ENCODE results near the gene SNCAIP.

The SNCAIP gene

DNA sequence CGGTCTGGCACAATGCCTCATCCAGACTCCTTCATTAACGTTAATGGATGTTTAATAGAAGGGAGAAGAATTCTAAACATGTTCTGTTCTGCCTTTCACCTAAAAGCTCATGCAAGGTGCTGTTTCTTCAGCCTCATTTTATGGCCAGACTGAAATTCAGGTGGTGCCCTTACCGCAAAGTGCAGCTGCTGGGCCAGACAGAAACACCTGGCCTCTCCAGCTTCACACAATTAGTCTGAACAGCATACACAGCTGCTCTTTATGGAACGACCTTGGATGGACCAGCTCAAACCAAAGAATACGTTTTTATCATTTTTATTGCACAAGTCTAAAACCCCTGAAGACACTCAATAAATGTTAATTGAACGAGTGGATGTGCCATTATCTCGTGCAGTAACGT is 4.6 kb downstream of the SNCAIP start:
- DNase-seq (ENCODE audit: insufficient read length) (no peak), FAIRE-seq (no peak)
- TF ChIP-seq TAF1 (IDR thresholded peaks at IDR 0.05; ENCODE audit: borderline replicate concordance, low read depth, low read length) (no peak), POLR2A (IDR thresholded peaks at IDR 0.05; ENCODE audit: low read depth, low read length) (no peak), POLR2AphosphoS5 (IDR thresholded peaks at IDR 0.05; ENCODE audit: low read depth, low read length) (no peak)

DNA sequence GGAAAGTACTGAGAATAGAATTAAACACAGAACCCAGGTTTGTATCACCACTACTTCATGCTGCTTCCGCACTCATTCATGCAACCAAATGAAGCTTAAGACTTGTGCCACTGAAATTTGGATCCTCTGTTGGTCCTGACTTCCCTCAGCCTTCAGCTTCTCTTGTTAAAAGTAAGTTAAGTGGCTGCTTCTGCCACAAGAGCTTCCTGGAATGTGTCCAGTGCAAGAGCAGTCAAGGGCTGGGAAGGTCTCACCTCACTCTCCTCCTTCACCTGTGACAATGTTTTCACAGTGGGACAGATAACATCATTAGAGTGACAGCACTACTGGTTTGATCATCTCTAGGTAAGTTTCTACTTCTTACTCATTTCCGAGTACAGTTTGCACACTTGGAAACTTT is 7.9 kb downstream of the SNCAIP start:
- DNase-seq (ENCODE audit: insufficient read length): no peak
- FAIRE-seq: peak; percentile 27
- TF ChIP-seq POLR2A (IDR thresholded peaks at IDR 0.05; ENCODE audit: low read depth, low read length) (no peak), TAF1 (IDR thresholded peaks at IDR 0.05; ENCODE audit: borderline replicate concordance, low read depth, low read length) (no peak), POLR2AphosphoS5 (IDR thresholded peaks at IDR 0.05; ENCODE audit: low read depth, low read length) (no peak)

DNA sequence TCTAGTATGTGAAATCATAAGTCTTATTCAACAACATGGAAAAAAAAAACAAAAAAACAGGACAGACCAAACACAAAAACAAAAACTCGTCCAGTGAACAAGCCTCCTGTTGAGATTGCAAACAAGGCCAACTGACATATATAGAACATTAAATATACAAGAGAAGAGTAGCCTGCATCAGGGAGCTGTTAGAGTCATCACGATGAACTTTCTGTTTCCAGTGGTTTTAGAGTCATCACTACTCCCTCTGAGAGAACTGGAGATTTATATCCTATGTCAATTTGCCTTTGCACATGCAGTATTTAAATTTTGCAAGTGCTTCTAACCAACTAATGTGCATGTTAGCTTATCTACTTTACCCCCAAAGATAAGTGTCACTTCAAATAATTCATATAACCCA is 9.9 kb downstream of the SNCAIP start:
- TF ChIP-seq TAF1 (IDR thresholded peaks at IDR 0.05; ENCODE audit: borderline replicate concordance, low read depth, low read length) (no peak), POLR2A (IDR thresholded peaks at IDR 0.05; ENCODE audit: low read depth, low read length) (no peak), POLR2AphosphoS5 (IDR thresholded peaks at IDR 0.05; ENCODE audit: low read depth, low read length) (no peak)
- FAIRE-seq: no peak

DNA sequence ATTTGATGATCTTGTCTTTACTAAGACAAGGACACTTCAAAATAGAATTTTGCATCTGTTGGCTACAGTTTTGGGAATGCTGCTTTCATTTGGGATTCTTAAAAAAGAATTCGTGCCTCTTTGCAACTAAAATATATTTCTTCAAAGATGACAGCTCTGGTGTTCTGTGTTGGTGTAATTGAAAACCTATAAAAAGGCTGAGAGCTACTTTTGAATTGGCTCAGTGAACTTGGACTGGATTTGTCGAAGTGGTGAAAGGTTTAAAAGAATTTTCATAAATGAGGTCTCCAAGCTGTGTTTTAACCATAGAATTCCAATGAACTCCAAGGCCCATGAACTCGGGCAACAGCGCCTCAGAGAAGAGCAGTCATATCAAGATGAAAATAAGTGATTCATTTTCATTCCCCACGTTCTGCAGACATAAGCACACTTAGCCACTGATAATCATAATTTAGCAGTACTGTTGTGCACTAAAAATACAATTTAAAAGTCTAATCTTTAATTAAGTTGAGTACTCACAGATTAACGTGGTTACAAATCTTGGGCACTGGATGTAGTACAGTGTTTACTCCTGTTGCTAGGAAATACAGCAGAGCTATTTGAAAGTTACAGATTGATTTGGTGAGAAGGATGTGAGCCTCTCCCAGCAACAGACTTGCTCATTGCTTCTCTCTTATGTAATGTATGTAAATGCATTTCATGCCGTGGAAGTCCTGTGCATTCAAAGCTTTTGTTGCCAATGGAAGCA is 10.9 kb downstream of the SNCAIP start:
- DNase-seq (ENCODE audit: insufficient read length): no peak
- FAIRE-seq: no peak
- no peak for TF ChIP-seq POLR2A (IDR thresholded peaks at IDR 0.05; ENCODE audit: low read depth, low read length)
- TF ChIP-seq TAF1 (IDR thresholded peaks at IDR 0.05; ENCODE audit: borderline replicate concordance, low read depth, low read length): no peak
- no peak for TF ChIP-seq POLR2AphosphoS5 (IDR thresholded peaks at IDR 0.05; ENCODE audit: low read depth, low read length)

More for the DNA sequence above, 9.9 kb downstream of the SNCAIP start:
- DNase-seq (ENCODE audit: insufficient read length): no peak

DNA sequence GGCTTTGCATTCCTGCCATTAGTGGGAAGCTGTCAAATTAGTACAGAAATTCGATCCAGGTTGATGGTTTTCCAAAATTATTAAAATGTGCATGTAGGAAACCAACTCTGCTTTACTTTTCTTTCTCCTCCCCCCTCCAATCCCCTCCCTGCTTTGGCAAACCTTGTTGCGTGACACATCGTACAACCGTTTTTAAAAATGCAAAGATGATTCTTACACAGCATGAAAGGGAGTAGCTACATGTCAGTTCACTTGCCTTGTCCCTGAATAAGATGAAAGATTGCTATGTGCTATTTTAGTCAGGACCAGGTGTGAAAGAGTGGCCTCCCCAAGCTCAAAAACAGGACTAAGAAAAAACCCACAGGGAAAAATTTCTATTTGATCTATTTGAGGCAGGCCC is 11.7 kb downstream of the SNCAIP start:
- DNase-seq (ENCODE audit: insufficient read length): no peak
- TF ChIP-seq POLR2AphosphoS5 (IDR thresholded peaks at IDR 0.05; ENCODE audit: low read depth, low read length): no peak
- TF ChIP-seq POLR2A (IDR thresholded peaks at IDR 0.05; ENCODE audit: low read depth, low read length): no peak
- no peak for TF ChIP-seq TAF1 (IDR thresholded peaks at IDR 0.05; ENCODE audit: borderline replicate concordance, low read depth, low read length)
- FAIRE-seq: no peak

DNA sequence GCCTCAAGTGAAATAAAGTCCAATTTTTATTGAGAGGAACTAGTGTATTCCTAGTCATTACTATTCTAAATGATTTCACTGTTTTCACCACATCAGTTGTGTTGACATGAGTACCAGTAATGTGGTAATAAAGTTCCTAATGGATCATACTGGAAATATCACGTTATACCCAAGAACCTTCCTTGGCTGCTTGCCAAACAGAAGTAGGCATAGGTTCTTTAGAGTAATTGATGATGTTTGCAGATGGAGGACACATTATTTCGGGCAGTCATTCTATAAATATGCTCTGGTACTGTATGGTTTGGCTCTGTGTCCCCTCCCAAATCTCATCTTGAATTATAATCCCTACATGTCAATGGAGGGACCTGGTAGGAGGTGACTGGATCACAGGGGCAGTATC is 15.1 kb downstream of the SNCAIP start:
- FAIRE-seq (no peak), DNase-seq (ENCODE audit: insufficient read length) (no peak)
- no peak for TF ChIP-seq POLR2AphosphoS5 (IDR thresholded peaks at IDR 0.05; ENCODE audit: low read depth, low read length)
- no peak for TF ChIP-seq POLR2A (IDR thresholded peaks at IDR 0.05; ENCODE audit: low read depth, low read length)
- no peak for TF ChIP-seq TAF1 (IDR thresholded peaks at IDR 0.05; ENCODE audit: borderline replicate concordance, low read depth, low read length)

DNA sequence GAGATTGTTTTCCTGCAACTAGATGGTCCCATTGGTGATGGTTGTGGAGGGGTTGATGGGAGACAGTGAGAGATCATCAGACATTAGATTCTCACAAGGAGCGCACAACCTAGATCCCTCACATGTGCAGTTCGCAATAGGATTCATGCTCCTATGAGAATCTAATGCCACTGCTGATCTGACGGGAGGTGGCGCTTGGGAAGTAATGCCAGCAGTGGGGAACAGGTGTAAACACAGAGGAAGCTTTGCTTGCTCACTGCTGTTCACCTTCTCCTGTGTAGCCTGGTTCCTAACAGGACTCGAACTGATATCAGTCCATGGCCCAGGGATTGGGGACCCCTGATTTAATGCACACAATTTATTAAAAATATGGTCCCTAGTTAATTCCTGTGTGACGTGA is 18.8 kb downstream of the SNCAIP start:
- no peak for TF ChIP-seq POLR2AphosphoS5 (IDR thresholded peaks at IDR 0.05; ENCODE audit: low read depth, low read length)
- DNase-seq (ENCODE audit: insufficient read length) (no peak), FAIRE-seq (no peak)

DNA sequence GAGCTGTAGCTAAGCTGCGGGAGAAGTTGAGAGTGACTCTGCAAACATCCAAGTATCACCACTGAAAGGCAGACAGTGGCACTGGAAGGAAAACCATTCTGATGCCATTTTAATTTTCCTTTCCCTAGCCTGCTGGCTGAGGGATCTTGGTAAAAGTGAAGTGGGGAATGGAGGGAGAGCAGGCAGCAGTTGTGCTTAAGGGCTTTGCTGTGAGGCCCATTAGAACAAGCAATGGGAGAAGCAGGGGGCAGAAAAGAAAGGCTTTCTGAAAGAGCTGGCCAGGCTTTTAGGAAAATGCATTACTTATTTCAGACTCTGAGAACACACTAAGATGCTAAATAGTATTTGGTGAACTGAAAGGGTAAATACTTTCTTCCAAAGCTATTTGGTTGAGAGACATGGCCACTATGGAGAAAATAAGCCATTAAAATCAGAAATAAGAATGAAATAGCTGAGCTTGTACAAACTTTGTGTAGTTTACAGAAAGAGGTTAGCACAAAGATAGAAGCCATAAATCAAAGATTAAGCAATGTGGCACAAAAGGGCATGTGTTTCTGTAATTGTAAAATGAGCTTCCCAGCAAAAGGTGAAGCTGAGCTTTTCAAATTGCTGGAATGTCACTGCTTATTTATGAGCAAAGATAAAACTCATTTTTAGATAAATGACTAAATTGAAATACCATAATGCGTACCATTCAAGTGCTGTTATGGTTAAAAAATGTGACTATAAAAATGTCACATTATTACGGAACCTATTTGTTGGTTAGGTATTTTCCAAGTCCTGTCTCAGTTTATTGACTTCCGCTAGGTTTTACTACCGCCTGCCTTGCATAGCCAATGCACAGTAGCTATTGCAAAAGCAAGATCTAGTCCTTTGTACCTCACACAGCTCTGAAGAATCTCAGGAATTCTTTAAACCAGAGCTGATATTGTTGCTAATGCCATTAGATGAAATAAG is 20.8 kb downstream of the SNCAIP start:
- no peak for DNase-seq (ENCODE audit: insufficient read length)
- no peak for FAIRE-seq
- no peak for TF ChIP-seq POLR2A (IDR thresholded peaks at IDR 0.05; ENCODE audit: low read depth, low read length)
- TF ChIP-seq POLR2AphosphoS5 (IDR thresholded peaks at IDR 0.05; ENCODE audit: low read depth, low read length): no peak
- no peak for TF ChIP-seq TAF1 (IDR thresholded peaks at IDR 0.05; ENCODE audit: borderline replicate concordance, low read depth, low read length)

DNA sequence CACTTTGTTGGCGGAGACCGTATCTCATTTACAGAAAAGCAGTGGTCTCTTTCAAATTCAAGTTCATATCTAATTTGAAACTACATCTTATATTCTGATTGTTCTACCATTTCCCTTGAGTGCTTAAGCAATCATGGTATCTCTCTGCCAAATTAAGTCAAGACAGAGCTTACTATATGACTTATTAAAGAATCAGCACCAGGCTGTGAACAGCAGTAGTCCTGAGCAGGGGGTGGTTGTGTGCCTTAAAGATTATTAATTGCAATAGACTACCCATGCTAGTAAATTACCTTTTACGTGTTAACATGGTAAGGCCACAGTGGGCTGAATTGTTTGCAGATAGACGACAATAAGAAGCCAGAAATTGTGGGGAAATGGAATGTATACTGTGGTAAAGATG is 21.5 kb downstream of the SNCAIP start:
- no peak for FAIRE-seq
- no peak for TF ChIP-seq POLR2AphosphoS5 (IDR thresholded peaks at IDR 0.05; ENCODE audit: low read depth, low read length)
- no peak for TF ChIP-seq POLR2A (IDR thresholded peaks at IDR 0.05; ENCODE audit: low read depth, low read length)
- no peak for TF ChIP-seq TAF1 (IDR thresholded peaks at IDR 0.05; ENCODE audit: borderline replicate concordance, low read depth, low read length)
- no peak for DNase-seq (ENCODE audit: insufficient read length)

DNA sequence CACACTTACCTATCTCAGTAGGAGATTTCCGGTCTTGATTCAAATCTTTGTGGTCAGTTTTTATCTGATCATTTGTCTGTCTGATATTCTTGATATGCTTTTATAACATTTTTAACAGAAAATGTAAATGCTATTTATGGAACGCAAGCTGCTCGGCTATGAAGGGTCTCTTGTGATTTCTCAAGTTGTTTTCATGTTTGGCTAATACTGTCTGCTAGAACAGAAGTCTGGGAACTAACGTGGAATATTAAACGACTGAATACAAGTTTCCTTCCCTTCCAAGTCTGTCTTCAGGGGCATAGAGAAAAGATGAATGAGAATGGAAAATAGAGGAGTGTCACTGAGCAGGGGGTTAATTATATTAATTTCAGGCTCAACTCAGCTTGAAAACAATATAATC is 27.6 kb downstream of the SNCAIP start:
- no peak for DNase-seq (ENCODE audit: insufficient read length)
- no peak for FAIRE-seq
- TF ChIP-seq POLR2A (IDR thresholded peaks at IDR 0.05; ENCODE audit: low read depth, low read length) (no peak), POLR2AphosphoS5 (IDR thresholded peaks at IDR 0.05; ENCODE audit: low read depth, low read length) (no peak), TAF1 (IDR thresholded peaks at IDR 0.05; ENCODE audit: borderline replicate concordance, low read depth, low read length) (no peak)

DNA sequence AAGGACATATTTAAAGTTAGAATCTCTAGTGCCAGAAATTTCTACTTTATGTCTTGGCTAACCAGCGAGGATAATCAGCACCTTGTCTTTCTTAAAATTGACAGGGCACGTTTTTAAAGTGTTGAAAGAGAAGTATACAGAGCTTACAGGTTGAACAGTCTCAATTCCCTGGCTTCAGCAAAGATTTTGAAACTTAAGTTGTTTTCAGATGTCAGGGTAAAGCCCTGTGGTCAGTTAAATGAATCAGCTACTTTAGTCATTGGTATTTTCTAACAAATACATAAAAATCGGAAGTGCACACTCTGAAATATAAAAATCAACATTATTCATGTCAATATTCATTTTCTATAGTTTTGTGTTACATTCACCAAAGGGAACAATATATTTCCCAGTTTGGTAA is 29.1 kb downstream of the SNCAIP start:
- DNase-seq (ENCODE audit: insufficient read length): no peak
- FAIRE-seq: no peak
- no peak for TF ChIP-seq TAF1 (IDR thresholded peaks at IDR 0.05; ENCODE audit: borderline replicate concordance, low read depth, low read length)
- no peak for TF ChIP-seq POLR2A (IDR thresholded peaks at IDR 0.05; ENCODE audit: low read depth, low read length)
- no peak for TF ChIP-seq POLR2AphosphoS5 (IDR thresholded peaks at IDR 0.05; ENCODE audit: low read depth, low read length)

DNA sequence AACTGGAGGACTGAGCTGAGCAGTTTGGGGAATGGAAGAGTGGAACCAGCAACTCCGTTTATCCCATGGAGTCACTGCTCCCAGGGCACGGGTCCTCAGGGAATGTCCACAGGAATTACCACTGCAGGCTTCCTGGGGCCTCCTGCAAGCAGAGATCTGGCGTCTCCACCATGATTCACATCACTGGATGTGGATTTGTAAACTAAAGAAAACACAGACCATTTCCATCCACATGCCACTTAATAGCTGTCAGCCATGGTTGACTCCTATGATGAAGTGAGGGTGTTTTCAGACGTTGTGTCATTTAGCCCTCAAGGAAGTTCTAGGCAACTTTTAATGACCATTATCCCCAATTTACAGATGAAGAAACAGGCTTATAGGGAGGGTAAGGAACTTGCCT is 30.2 kb downstream of the SNCAIP start:
- TF ChIP-seq POLR2AphosphoS5 (IDR thresholded peaks at IDR 0.05; ENCODE audit: low read depth, low read length) (no peak), TAF1 (IDR thresholded peaks at IDR 0.05; ENCODE audit: borderline replicate concordance, low read depth, low read length) (no peak), POLR2A (IDR thresholded peaks at IDR 0.05; ENCODE audit: low read depth, low read length) (no peak)
- DNase-seq (ENCODE audit: insufficient read length) (no peak), FAIRE-seq (no peak)

Measured in GM12892 (cell line).